ENCODE results near the gene POLN.

DNA sequence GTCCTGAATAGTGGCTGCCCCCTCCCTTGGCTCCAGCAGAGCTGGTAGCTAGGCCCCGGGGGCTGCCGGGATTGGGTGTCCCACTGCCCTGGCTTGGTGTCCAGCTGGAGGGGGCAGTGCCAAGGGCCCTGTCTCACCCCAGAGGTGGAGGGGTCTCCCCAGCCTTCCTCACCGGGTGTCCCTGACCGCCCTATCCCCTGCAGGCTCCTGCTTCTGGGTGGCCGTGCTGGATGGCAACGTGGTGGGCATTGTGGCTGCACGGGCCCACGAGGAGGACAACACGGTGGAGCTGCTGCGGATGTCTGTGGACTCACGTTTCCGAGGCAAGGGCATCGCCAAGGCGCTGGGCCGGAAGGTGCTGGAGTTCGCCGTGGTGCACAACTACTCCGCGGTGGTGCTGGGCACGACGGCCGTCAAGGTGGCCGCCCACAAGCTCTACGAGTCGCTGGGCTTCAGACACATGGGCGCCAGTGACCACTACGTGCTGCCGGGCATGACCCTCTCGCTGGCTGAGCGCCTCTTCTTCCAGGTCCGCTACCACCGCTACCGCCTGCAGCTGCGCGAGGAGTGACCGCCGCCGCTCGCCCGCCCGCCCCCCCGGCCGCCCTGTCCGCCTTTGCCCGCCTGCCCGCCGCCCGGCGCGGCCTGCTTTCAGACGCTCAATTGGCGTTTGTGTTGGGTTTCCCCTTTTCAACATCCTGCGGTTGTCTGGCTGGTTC is 178.2 kb downstream of the POLN start:
- TF ChIP-seq POLR2AphosphoS5 (IDR thresholded peaks at IDR 0.05; ENCODE audit: low read depth, low read length), result no peak
- TF ChIP-seq, protein P1, sequence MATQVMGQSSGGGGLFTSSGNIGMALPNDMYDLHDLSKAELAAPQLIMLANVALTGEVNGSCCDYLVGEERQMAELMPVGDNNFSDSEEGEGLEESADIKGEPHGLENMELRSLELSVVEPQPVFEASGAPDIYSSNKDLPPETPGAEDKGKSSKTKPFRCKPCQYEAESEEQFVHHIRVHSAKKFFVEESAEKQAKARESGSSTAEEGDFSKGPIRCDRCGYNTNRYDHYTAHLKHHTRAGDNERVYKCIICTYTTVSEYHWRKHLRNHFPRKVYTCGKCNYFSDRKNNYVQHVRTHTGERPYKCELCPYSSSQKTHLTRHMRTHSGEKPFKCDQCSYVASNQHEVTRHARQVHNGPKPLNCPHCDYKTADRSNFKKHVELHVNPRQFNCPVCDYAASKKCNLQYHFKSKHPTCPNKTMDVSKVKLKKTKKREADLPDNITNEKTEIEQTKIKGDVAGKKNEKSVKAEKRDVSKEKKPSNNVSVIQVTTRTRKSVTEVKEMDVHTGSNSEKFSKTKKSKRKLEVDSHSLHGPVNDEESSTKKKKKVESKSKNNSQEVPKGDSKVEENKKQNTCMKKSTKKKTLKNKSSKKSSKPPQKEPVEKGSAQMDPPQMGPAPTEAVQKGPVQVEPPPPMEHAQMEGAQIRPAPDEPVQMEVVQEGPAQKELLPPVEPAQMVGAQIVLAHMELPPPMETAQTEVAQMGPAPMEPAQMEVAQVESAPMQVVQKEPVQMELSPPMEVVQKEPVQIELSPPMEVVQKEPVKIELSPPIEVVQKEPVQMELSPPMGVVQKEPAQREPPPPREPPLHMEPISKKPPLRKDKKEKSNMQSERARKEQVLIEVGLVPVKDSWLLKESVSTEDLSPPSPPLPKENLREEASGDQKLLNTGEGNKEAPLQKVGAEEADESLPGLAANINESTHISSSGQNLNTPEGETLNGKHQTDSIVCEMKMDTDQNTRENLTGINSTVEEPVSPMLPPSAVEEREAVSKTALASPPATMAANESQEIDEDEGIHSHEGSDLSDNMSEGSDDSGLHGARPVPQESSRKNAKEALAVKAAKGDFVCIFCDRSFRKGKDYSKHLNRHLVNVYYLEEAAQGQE (IDR thresholded peaks at IDR 0.05; ENCODE audit: insufficient read depth in 1 of 2, low read depth in 2 of 2, low read length in 2 of 2), result no peak
- no peak for TF ChIP-seq TAF1 (IDR thresholded peaks at IDR 0.05; ENCODE audit: borderline replicate concordance, insufficient read depth, low read length)
- no peak for TF ChIP-seq SIN3A (IDR thresholded peaks at IDR 0.05; ENCODE audit: borderline replicate concordance, insufficient read depth, low read length)
- no peak for TF ChIP-seq FOXP2 (optimal IDR thresholded peaks at IDR 0.05; ENCODE audit: borderline replicate concordance, extremely low read depth, extremely low read length, insufficient read depth)
